ENCODE data around the gene UBE2I. TPM values are rescaled to one million over a fixed set of nuclear protein-coding genes. Genes with fewer than 3 reads are reported as not detected.

The UBE2I gene
- total RNA-seq, 1 experiment from 2014 or later = 198 TPM

GRCh38 chr16:1330260-1330914, 21.0 kb downstream of the UBE2I start:
- Histone ChIP-seq H3K36me3 (ENCODE audit: control insufficient read depth, insufficient read depth, low read length) (no peaks in the 10 kb centered on the region), H3K27me3 (ENCODE audit: control insufficient read depth, insufficient read depth, low read length) (no peaks in the 10 kb centered on the region), H3K4me1 (ENCODE audit: control insufficient read depth, insufficient read depth, low read length) (peaks cover 17% of the 10 kb centered on the region), H3K27ac (ENCODE audit: low read length) (no peak overlapping the region), H3K4me3 (ENCODE audit: low read depth in 2 of 2, low read length in 2 of 2) (no peak overlapping the region), H3K9me3 (ENCODE audit: control insufficient read depth, insufficient read depth, low read depth, low read length) (no peaks in the 10 kb centered on the region)
- peak; percentile 49 for ATAC-seq
- in situ Hi-C loops (cut with HindIII; ENCODE audit: low pct_unique_long_range_greater_than_20kb, low sequenced_read_pairs) (no loop called here), intact Hi-C loops (cut with micrococcal nuclease; ENCODE audit: unreplicated experiment) (no loop called here)
- ChIA-PET POLR2A (interaction anchor here (0.6 kb wide), 1 partner anchor 55 kb away, joined by 3 read pairs; no protein-coding TSS in a partner anchor), CTCF (interaction anchor here (0.6 to 1.2 kb wide), 12 partner anchors 12 to 1272 kb away, joined by 3 to 11 read pairs (median 6); no protein-coding TSS in a partner anchor)
- TF ChIP-seq SIN3A (IDR thresholded peaks at IDR 0.05; ENCODE audit: borderline replicate concordance, insufficient read depth, low read depth, low read length) (no peak), CTCF (IDR thresholded peaks at IDR 0.05) (peak; percentile 93)
- DNase-seq (ENCODE audit: low read depth, low spot score) = no peak
- no TSS peak for BruUV-seq (replicated peaks)

- H3K4me1 ChIP-seq (ENCODE audit: control insufficient read depth, insufficient read depth, low read length) = peaks cover 17% of the 10 kb centered on the region
- CTCF ChIA-PET = interaction anchor here (0.6 to 1.2 kb wide), 10 partner anchors 11 to 1272 kb away, joined by 3 to 11 read pairs (median 6); no protein-coding TSS in a partner anchor
- no peaks in the 10 kb centered on the region for H3K9me3 ChIP-seq (ENCODE audit: control insufficient read depth, insufficient read depth, low read depth, low read length)
- in situ Hi-C loops (cut with HindIII; ENCODE audit: low pct_unique_long_range_greater_than_20kb, low sequenced_read_pairs) = no loop called here
- H3K27ac ChIP-seq (ENCODE audit: low read length) = peak overlapping the region; percentile 57; the same call in 1 of the 2 replicates
- H3K27me3 ChIP-seq (ENCODE audit: control insufficient read depth, insufficient read depth, low read length) = no peaks in the 10 kb centered on the region
- peak overlapping the region in 1 of 2 experiments; percentile 43; a peak in 2 of 4 replicates for H3K4me3 ChIP-seq (ENCODE audit: low read depth in 2 of 2, low read length in 2 of 2)
- BruUV-seq (replicated peaks) = no TSS peak
- no peaks in the 10 kb centered on the region for H3K36me3 ChIP-seq (ENCODE audit: control insufficient read depth, insufficient read depth, low read length)
- intact Hi-C loops (cut with micrococcal nuclease; ENCODE audit: unreplicated experiment) = no loop called here
- POLR2A ChIA-PET = interaction anchor here (0.6 kb wide), 1 partner anchor 62 kb away, joined by 6 read pairs; no protein-coding TSS in a partner anchor
- peak; percentile 4 for ATAC-seq
- TF ChIP-seq REST (IDR thresholded peaks at IDR 0.05; ENCODE audit: insufficient read depth in 1 of 2, low read depth in 2 of 2, low read length in 1 of 2) (no peak), TCF7L2 (IDR thresholded peaks at IDR 0.05; ENCODE audit: low read depth, low read length) (no peak), SIN3A (IDR thresholded peaks at IDR 0.05; ENCODE audit: borderline replicate concordance, insufficient read depth, low read depth, low read length) (no peak), POLR2AphosphoS5 (IDR thresholded peaks at IDR 0.05; ENCODE audit: low read depth, low read length) (no peak), CTCF (IDR thresholded peaks at IDR 0.05) (no peak; the same call in 1 of the 2 replicates)
- DNase-seq (ENCODE audit: low read depth, low spot score) = no peak
These were observed 21.7 kb downstream of the UBE2I start for GRCh38 chr16:1330931-1331711.
